H1 (cell line): ENCODE data around the gene HIPK2. TPM values are rescaled to one million over a fixed set of nuclear protein-coding genes. Genes with fewer than 3 reads are reported as not detected.

ENCODE experiments used
- CTCF ChIA-PET: fragments of 300-600 bp; sonication (Branson Sonifier 250); formaldehyde crosslinking; loops from one replicate; lab custom pipeline; 2021; ENCODE audit not compliant: partially characterized antibody; lab: Charles Lee
- POLR2A ChIA-PET: fragments of 300-600 bp; sonication (Branson Sonifier 250); formaldehyde crosslinking; loops from one replicate; lab custom pipeline; 2021; ENCODE audit warnings: inconsistent platforms; ENCODE audit not compliant: partially characterized antibody; lab: Charles Lee
- DNase-seq, 2 experiments: peaks; one replicate each; pipeline versions ENCODE4 v3.0.0 to v3.0.0-alpha.2; 2010 to 2022; ENCODE audit warnings: low spot score in 2 of 2, low read depth in 1 of 2, mixed read lengths in 1 of 2
- FAIRE-seq: peaks from 2 replicates; lab custom pipeline; 2011; peaks lifted over from hg19 to GRCh38; lab: Jason Lieb, UNC
- H2AFZ ChIP-seq: 2 replicates; pipeline ENCODE4 v1.8.1; 2012; ENCODE audit warnings: low read length, inconsistent platforms
- H2AK5ac ChIP-seq: 2 replicates; pipeline ENCODE4 v1.6.1; 2013; ENCODE audit warnings: low read depth, low read length
- H2BK120ac ChIP-seq: replicated peaks from 2 replicates; pipeline ENCODE3; 2013; ENCODE audit warnings: low read depth, low read length, inconsistent platforms
- H2BK12ac ChIP-seq: 2 replicates; pipeline ENCODE4 v1.6.1; 2013; ENCODE audit warnings: low read depth, low read length
- H2BK15ac ChIP-seq: 2 replicates; pipeline ENCODE4 v1.6.1; 2013; ENCODE audit warnings: low read length
- H2BK20ac ChIP-seq: 2 replicates; pipeline ENCODE4 v1.6.1; 2013; ENCODE audit warnings: low read length
- H2BK5ac ChIP-seq: 2 replicates; pipeline ENCODE4 v1.6.1; 2013; ENCODE audit warnings: low read depth, low read length
- H3K14ac ChIP-seq: 2 replicates; pipeline ENCODE4 v1.6.1; 2013; ENCODE audit warnings: inconsistent platforms; ENCODE audit not compliant: insufficient read length
- H3K18ac ChIP-seq: 2 replicates; pipeline ENCODE4 v1.6.1; 2013; ENCODE audit warnings: low read length; ENCODE audit errors: extremely low read depth
- H3K23ac ChIP-seq: 2 replicates; pipeline ENCODE4 v1.6.1; 2013; ENCODE audit warnings: inconsistent platforms; ENCODE audit not compliant: insufficient read length
- H3K23me2 ChIP-seq: 2 replicates; pipeline ENCODE4 v1.6.1; 2013; ENCODE audit warnings: low read depth, low read length
- H3K27ac ChIP-seq: 2 replicates; pipeline ENCODE4 v1.6.1; 2011; ENCODE audit warnings: low read depth, low read length, inconsistent platforms
- H3K27me3 ChIP-seq, 4 experiments: replicated peaks in 1 of 4; 1 replicate in 1 of 4; 2 replicates in 3 of 4; pipeline versions ENCODE4 v1.6.1 to v1.8.1; 2011 to 2013; ENCODE audit warnings: low read length in 3 of 4, mild to moderate bottlenecking in 3 of 4, inconsistent platforms in 2 of 4, mixed read lengths in 2 of 4, moderate library complexity in 1 of 4; ENCODE audit not compliant: control insufficient read depth in 3 of 4, insufficient read depth in 3 of 4; ENCODE audit errors: extremely low read depth in 1 of 4
- H3K36me3 ChIP-seq, 4 experiments: 2 replicates each; pipeline versions ENCODE4 v1.6.1 to v1.8.1; 2011 to 2013; ENCODE audit warnings: mild to moderate bottlenecking in 4 of 4, low read length in 3 of 4, moderate library complexity in 2 of 4, control low read depth in 1 of 4, inconsistent platforms in 1 of 4; ENCODE audit not compliant: insufficient read depth in 4 of 4, control insufficient read depth in 2 of 4
- H3K4ac ChIP-seq: replicated peaks from 2 replicates; pipeline ENCODE3; 2013; ENCODE audit warnings: low read length, low read depth, mixed read lengths, inconsistent platforms; ENCODE audit not compliant: insufficient read length
- H3K4me1 ChIP-seq, 4 experiments: replicated peaks in 1 of 4; 1 replicate in 1 of 4; 2 replicates in 3 of 4; pipeline versions ENCODE4 v1.6.1 to v1.8.1; 2011 to 2013; ENCODE audit warnings: low read length in 3 of 4, inconsistent platforms in 2 of 4, mixed read lengths in 1 of 4; ENCODE audit not compliant: insufficient read depth in 4 of 4, control insufficient read depth in 3 of 4
- H3K4me2 ChIP-seq, 2 experiments: 2 replicates each; pipeline versions ENCODE4 v1.6.1 to v1.8.1; 2011 to 2013; ENCODE audit warnings: low read depth in 2 of 2, low read length in 2 of 2, control low read depth in 1 of 2, inconsistent platforms in 1 of 2, mild to moderate bottlenecking in 1 of 2; ENCODE audit not compliant: insufficient read depth in 1 of 2
- H3K4me3 ChIP-seq, 4 experiments: fragments of 200-600, 300-600 bp in 1 of 4; sonication (generic), shearing (Covaris generic), sonication (Bioruptor Twin) in 1 of 4; 2 replicates each; pipeline versions ENCODE4 v1.5.1 to v1.8.1; 2011 to 2016; ENCODE audit warnings: low read length in 4 of 4, low read depth in 3 of 4, control low read depth in 2 of 4, inconsistent platforms in 2 of 4, mild to moderate bottlenecking in 2 of 4, mixed read lengths in 1 of 4, moderate library complexity in 1 of 4; ENCODE audit not compliant: insufficient read depth in 2 of 4; ENCODE audit errors: extremely low read depth in 1 of 4
- H3K56ac ChIP-seq: replicated peaks from 2 replicates; pipeline ENCODE3; 2013; ENCODE audit warnings: low read depth, mild to moderate bottlenecking, mixed read lengths, low read length, inconsistent platforms; ENCODE audit not compliant: insufficient read length
- H3K79me1 ChIP-seq: 2 replicates; pipeline ENCODE4 v1.6.1; 2013; ENCODE audit warnings: low read depth, low read length, control low read depth
- H3K79me2 ChIP-seq, 2 experiments: 2 replicates each; pipeline versions ENCODE4 v1.6.1 to v1.8.1; 2012 to 2013; ENCODE audit warnings: low read length in 2 of 2, mild to moderate bottlenecking in 2 of 2, inconsistent platforms in 1 of 2; ENCODE audit not compliant: insufficient read depth in 2 of 2, control insufficient read depth in 1 of 2
- H3K9ac ChIP-seq, 4 experiments: replicated peaks in 1 of 4; 1 replicate in 1 of 4; 2 replicates in 3 of 4; pipeline versions ENCODE4 v1.6.1 to v1.8.1; 2011 to 2013; ENCODE audit warnings: low read depth in 3 of 4, low read length in 3 of 4, control low read depth in 2 of 4, mild to moderate bottlenecking in 2 of 4, moderate library complexity in 2 of 4, inconsistent platforms in 1 of 4; ENCODE audit errors: extremely low read depth in 1 of 4
- H3K9me3 ChIP-seq, 2 experiments: 2 replicates each; pipeline versions ENCODE4 v1.6.1 to v1.8.1; 2012 to 2013; ENCODE audit warnings: mild to moderate bottlenecking in 2 of 2, moderate library complexity in 2 of 2, control low read depth in 1 of 2, inconsistent platforms in 1 of 2, low read depth in 1 of 2, low read length in 1 of 2, mixed read lengths in 1 of 2; ENCODE audit not compliant: insufficient read depth in 2 of 2
- H4K20me1 ChIP-seq, 2 experiments: replicated peaks in 1 of 2; 2 replicates each; pipeline versions ENCODE3 to v1.8.1; 2011 to 2013; ENCODE audit warnings: inconsistent platforms in 2 of 2, low read length in 2 of 2, mild to moderate bottlenecking in 1 of 2; ENCODE audit not compliant: insufficient read depth in 2 of 2, control insufficient read depth in 1 of 2
- H4K5ac ChIP-seq: 2 replicates; pipeline ENCODE4 v1.6.1; 2013; ENCODE audit warnings: low read length, low read depth, mixed read lengths, inconsistent platforms; ENCODE audit not compliant: insufficient read length
- H4K8ac ChIP-seq: 2 replicates; pipeline ENCODE4 v1.8.0; 2013; ENCODE audit warnings: mild to moderate bottlenecking, moderate library complexity, low read length, inconsistent platforms; ENCODE audit not compliant: insufficient read depth; ENCODE audit errors: extremely low read depth
- H4K91ac ChIP-seq: replicated peaks from 2 replicates; pipeline ENCODE3; 2013; ENCODE audit warnings: low read length, mixed read lengths, inconsistent platforms; ENCODE audit not compliant: insufficient read length
- ATF2 ChIP-seq: IDR thresholded peaks from 2 replicates; pipeline ENCODE4 v1.6.1; 2012; ENCODE audit warnings: low read length, inconsistent platforms
- BRCA1 ChIP-seq: IDR thresholded peaks from 2 replicates; pipeline ENCODE4 v1.6.1; 2012; ENCODE audit warnings: low read depth, low read length, improper control_type of control experiment
- CHD2 ChIP-seq: IDR thresholded peaks from 2 replicates; pipeline ENCODE4 v1.6.1; 2012; ENCODE audit warnings: low read length, improper control_type of control experiment
- CTBP2 ChIP-seq: IDR thresholded peaks from 2 replicates; pipeline ENCODE4 v1.7.0; 2011; ENCODE audit warnings: borderline replicate concordance, mild to moderate bottlenecking, moderate library complexity, mixed read lengths, low read length; ENCODE audit not compliant: insufficient read depth, insufficient read length
- KDM4A ChIP-seq: IDR thresholded peaks from one replicate; pipeline ENCODE4 v1.7.1; 2012; ENCODE audit warnings: low read depth, mild to moderate bottlenecking, moderate library complexity, low read length, inconsistent platforms; ENCODE audit not compliant: severe bottlenecking
- NRF1 ChIP-seq: IDR thresholded peaks from 2 replicates; pipeline ENCODE4 v1.6.1; 2011; ENCODE audit warnings: mild to moderate bottlenecking, low read depth, low read length, improper control_type of control experiment
- SP1 ChIP-seq: IDR thresholded peaks from 2 replicates; pipeline ENCODE4 v1.6.1; 2011; ENCODE audit warnings: low read depth, low read length
- WGBS, 2 experiments: shearing (Covaris generic) in 1 of 2; methylation state at CpG; one replicate each; pipeline versions ENCODE4 v1.1.6 to v1.1.7; 2013 to 2015; ENCODE audit warnings: low lambda C conversion rate in 2 of 2, mixed read lengths in 2 of 2, inconsistent platforms in 1 of 2, low coverage in 1 of 2, missing lambda C conversion rate in 1 of 2; ENCODE audit not compliant: insufficient replicate concordance in 2 of 2, insufficient coverage in 1 of 2, insufficient read length in 1 of 2; ENCODE audit errors: extremely low coverage in 1 of 2, missing lambda C conversion rate in 1 of 2; 5-methylcytosine and 5-hydroxymethylcytosine counted together
- polyA plus RNA-seq, 7 experiments: library from polyadenylated mRNA; depleted of rRNA in 3 of 7; stranded (reverse) in 5 of 7; unstranded in 2 of 7; fragments of >200 nt in 5 of 7; fragments of 200-250 nt in 2 of 7; gene quantifications; 1 replicate in 5 of 7; 2 replicates in 1 of 7; 4 replicates in 1 of 7; pipeline versions ENCODE4 v1.2.1 to v1.2.3, GENCODE V29; 2011 to 2013; ENCODE audit warnings: missing spikeins in 2 of 7, mixed read lengths in 2 of 7
- total RNA-seq: library from RNA; stranded (reverse); fragmentation: NEBNext Ultra II Directional; extraction: Animal tissue kit (Norgen Biotek cat#: 25700); gene quantifications from 2 replicates; pipeline ENCODE4 v1.2.1, GENCODE V29; 2021

The HIPK2 gene
- total and polyA plus RNA-seq, 2 of the 8 experiments (the other 6 are each of a cell fraction or from before 2014, with no cell fraction given): 8.3 to 24.3 TPM

- H3K56ac ChIP-seq: no peak overlapping the region
- DNase-seq (no peak), FAIRE-seq (no peak)
- no peak overlapping the region for H4K5ac ChIP-seq
- H3K79me1 ChIP-seq: no peaks in the 10 kb centered on the region
- H3K4me3 ChIP-seq: no peak overlapping the region
- no peak overlapping the region for H4K91ac ChIP-seq
- H2BK120ac ChIP-seq: no peak overlapping the region
- no peak overlapping the region for H3K9ac ChIP-seq
- no peak overlapping the region for H2BK5ac ChIP-seq
- no peak overlapping the region for H3K18ac ChIP-seq
- H3K36me3 ChIP-seq: no peaks in the 10 kb centered on the region
- no peak overlapping the region for H3K4ac ChIP-seq
- no peak overlapping the region for H2BK20ac ChIP-seq
- H3K23ac ChIP-seq: no peak overlapping the region
- no peak overlapping the region for H3K4me2 ChIP-seq
- no peak overlapping the region for H2AFZ ChIP-seq
- no peaks in the 10 kb centered on the region for H3K9me3 ChIP-seq
- no peak overlapping the region for H4K8ac ChIP-seq
- H2AK5ac ChIP-seq: no peak overlapping the region
- peaks cover 0 to 5% of the 10 kb centered on the region in 2 experiments; a peak in 1 of 4 replicates for H3K79me2 ChIP-seq
- H3K27ac ChIP-seq: no peak overlapping the region
- no peak overlapping the region for H2BK12ac ChIP-seq
- H3K23me2 ChIP-seq: no peaks in the 10 kb centered on the region
- no peaks in the 10 kb centered on the region for H4K20me1 ChIP-seq
- CTCF ChIA-PET: interaction anchor here (0.5 to 1.7 kb wide), 4 partner anchors 10 to 157 kb away, joined by 3 to 5 read pairs (median 4); no protein-coding TSS in a partner anchor
- WGBS, 2 experiments: 91% methylated on average over 4 of the region's 4 CpGs; no CpG with 5 or more reads in 1 of the 2 experiments
- POLR2A ChIA-PET: no interaction called here
- H2BK15ac ChIP-seq: no peak overlapping the region
- H3K27me3 ChIP-seq: no peaks in the 10 kb centered on the region
- no peak overlapping the region for H3K14ac ChIP-seq
- peaks cover 0 to 6% (median 0%) of the 10 kb centered on the region in 4 experiments; a peak in 1 of 7 replicates for H3K4me1 ChIP-seq
- no peak for TF ChIP-seq CHD2
- no peak for TF ChIP-seq CTBP2
- no peak for TF ChIP-seq ATF2
- TF ChIP-seq NRF1: no peak
- no peak for TF ChIP-seq KDM4A
- no peak for TF ChIP-seq SP1
- no peak for TF ChIP-seq BRCA1
Measured at GRCh38 chr7:139722604-139723003, 55.2 kb downstream of the HIPK2 start.
